ENCODE measurements around the gene KLHL29.

Gene KLHL29

DNA sequence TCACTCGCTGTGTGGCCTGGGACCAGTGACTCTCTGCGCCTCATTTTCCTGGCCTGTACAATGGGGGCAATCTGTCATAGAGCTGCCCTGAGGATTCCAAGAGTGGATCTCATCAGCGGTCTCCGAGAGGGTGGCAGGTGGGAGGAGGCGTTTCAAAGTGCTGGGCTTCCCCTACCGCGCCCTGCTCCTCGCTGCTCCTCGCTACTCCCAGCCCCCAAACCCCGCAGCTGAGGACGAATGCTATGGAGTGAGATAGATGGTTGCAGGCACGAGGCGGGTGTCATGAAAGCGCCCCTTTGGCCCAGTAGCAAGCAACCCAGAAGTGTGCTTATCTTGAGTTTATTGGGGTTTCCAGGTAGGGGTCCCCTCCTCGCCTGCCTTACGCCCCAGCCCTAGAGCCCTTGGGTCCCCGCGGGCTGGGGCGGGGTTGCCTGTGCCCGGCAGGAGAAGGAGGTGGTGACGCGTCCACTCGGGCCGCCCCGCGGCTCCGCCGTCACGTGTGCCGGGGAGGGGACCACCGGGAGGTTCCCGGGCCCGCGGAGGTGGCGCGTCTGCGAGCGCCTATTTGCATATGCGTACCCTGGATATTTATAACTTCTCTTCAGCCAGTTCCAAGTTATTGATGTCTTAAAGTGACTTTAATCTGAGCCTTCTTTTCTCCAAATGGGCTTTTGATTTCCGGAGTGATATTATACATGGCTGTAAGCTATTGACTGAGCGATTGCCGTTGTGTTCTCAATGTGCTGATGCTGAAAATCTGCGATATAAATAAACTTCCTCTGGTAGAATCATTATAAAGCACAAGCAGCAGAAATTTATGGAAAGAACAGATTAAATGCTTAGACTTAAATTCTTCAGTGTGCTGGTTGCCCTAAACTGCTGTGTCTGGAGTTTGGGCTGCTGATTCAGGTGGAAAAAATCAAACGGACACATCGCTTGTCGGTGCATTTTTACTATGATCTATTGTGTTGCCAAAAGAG, 278.3 kb downstream of the KLHL29 start:
- TF ChIP-seq, protein P1, sequence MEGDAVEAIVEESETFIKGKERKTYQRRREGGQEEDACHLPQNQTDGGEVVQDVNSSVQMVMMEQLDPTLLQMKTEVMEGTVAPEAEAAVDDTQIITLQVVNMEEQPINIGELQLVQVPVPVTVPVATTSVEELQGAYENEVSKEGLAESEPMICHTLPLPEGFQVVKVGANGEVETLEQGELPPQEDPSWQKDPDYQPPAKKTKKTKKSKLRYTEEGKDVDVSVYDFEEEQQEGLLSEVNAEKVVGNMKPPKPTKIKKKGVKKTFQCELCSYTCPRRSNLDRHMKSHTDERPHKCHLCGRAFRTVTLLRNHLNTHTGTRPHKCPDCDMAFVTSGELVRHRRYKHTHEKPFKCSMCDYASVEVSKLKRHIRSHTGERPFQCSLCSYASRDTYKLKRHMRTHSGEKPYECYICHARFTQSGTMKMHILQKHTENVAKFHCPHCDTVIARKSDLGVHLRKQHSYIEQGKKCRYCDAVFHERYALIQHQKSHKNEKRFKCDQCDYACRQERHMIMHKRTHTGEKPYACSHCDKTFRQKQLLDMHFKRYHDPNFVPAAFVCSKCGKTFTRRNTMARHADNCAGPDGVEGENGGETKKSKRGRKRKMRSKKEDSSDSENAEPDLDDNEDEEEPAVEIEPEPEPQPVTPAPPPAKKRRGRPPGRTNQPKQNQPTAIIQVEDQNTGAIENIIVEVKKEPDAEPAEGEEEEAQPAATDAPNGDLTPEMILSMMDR (IDR thresholded peaks at IDR 0.05; ENCODE audit: insufficient read depth, missing control alignments), result no peak
- DNase-seq (ENCODE audit: insufficient read length, low spot score) (no peak), FAIRE-seq (no peak)

DNA sequence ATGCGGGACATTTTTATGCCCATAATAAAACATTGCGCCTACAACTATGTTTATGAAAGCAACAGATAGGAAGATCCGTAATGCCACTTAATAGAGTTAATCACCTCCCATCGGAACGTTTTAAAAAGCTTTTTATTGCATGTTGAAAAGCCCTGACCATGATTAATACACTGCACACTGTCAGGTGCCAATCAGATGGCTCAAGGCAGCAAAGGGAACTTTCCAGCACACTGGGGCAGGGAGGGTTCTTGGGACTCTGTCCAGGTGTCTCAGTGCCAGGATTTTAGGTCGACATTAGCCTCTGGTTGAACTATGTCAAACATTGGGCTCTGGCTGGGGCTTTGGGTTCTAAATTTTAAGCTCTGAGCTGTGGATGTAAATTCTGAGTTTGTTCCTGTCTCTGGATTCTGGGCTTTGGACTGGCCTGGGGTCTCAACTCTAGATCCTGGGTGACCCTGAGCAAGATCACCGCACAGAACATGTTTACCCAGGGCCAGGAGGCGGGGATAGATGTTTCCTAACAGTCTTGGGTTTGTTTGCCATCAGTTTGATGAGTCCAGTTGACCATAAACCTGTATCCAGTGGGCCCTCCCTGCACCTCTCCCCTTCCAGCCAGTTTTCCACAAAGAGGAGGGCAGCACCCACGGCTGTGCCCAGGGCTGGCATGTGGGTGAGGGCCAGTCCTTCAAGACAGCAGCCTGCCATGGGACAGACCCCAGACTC, 279.2 kb downstream of the KLHL29 start:
- TF ChIP-seq, protein P1 (IDR thresholded peaks at IDR 0.05; ENCODE audit: insufficient read depth, missing control alignments), result no peak
- FAIRE-seq (no peak), DNase-seq (ENCODE audit: insufficient read length, low spot score) (no peak)

DNA sequence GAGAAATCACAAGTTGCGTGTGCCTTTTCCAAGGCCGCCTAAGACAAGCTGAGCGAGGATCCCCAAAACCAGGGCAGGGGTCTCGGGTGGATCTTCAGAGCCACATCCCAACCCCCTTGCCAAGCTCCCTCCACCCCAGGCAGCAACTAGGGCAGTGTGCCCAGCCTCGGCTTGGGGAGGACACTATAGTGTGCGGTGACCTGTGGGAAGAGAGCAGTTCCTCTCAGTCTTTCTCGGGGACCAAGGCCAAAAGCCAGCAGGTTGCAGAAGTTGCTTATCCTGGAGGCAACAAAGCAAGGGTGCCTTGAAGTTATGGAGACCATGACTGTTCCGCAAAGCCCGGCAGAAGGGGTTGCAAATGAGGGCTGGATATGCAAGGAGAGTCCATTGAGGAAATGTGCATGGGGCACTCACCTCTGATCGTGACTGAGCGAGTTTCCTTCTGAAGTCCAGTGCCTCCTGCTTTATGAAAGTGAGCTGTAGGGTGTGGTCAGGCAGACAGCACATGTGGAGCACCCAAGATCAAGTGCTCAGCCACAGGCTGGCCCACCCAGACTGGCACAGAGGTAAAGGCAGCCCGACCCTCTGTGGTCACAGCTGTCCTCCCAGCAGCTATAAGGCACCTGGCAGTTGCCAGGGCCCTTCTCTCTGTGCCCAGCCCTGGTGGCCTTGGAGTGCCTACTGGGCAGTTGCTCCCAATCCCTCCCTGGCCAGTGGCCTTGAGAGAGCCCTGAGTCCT, 281.4 kb downstream of the KLHL29 start:
- DNase-seq (ENCODE audit: insufficient read length, low spot score) (no peak), FAIRE-seq (no peak)
- TF ChIP-seq, protein P1 (IDR thresholded peaks at IDR 0.05; ENCODE audit: insufficient read depth, missing control alignments), result no peak

DNA sequence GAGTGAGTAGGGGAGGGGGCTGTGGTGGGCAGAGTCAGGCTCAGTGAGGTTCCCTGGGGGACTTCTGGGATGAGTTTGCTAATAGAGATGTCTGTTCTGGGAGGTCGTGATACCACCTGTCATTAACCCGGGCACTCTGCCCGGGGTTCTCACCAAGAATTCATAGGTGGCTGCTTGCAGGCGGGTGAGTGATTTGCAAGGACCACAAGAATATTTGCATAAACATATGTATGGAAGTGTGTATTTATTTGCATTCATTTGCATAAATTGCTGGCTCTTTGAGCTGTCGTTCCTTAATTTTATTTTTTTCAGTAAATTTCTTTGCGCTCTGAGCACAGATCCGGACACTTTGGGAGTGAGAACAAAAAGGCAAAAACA, 282.0 kb downstream of the KLHL29 start:
- TF ChIP-seq, protein P1 (IDR thresholded peaks at IDR 0.05; ENCODE audit: insufficient read depth, missing control alignments), result no peak
- FAIRE-seq (no peak), DNase-seq (ENCODE audit: insufficient read length, low spot score) (no peak)

DNA sequence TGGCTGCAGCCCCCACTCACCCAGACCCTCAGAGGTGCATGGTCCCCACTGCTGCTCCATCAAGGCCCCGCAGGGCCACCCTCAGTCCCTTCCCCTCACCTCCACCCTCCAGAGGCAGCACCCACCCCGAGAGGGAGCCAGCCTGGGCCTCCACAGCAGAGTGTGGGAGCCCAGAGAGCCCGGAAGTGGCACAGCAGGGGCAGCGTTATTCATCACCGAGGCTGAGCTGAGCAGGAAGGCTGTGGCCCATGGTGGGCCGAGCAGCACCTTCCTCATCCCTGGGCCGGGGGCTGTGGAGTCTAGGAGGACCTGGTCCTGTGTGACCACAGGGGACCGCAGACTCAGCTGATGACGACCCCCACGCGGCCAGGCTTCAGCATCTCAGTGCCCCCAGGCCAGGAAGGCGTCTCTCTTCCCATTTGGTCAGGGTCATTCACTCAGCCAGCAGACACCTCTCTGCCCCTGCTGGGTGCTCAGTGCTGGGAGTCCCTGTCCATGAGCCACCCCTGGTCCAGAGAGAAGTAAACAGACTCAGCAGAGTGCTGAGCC, 283.9 kb downstream of the KLHL29 start:
- FAIRE-seq, result no peak
- DNase-seq (ENCODE audit: insufficient read length, low spot score), result no peak
- TF ChIP-seq, protein P1 (IDR thresholded peaks at IDR 0.05; ENCODE audit: insufficient read depth, missing control alignments), result no peak

DNA sequence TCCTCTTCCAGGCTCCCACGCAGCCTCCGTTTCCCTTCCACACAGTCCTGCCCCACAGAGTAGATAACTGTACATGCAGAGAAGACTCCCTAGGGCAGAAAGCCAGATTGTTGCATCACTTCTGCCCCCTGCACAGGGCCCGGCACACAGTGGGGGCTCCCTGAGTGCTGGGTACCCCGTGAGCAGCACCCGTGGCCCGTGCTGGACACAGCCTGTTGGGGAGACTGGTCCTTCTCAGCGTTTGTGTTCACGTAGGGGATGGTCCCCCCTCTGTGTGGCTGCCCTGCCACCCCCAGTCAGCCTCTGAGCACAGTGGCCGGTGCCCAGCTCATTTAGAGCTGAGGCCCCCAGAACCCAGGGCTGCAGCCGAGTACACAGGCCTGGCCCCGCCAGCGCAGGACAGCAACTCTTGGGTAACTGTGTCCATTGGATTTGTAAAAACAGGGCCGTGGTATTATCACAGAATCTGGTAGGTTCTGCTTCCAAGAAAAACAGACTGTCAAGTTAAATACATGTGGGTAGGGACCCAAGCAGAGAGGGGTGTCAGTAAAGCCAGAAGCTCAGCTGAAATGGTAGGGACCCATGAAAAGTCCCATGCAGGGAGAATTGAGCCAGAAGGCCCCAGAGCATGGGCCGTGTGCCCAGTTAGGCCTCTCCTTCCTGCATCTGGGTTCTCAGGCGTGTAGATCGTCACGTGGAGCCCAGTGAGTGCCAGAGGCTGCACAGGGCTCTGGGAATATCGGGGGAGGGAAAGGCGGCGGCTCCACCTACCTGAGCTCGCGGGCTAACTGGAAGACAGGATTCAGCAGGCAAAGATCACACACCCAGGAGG, 284.6 kb downstream of the KLHL29 start:
- TF ChIP-seq, protein P1 (IDR thresholded peaks at IDR 0.05; ENCODE audit: insufficient read depth, missing control alignments), result no peak
- FAIRE-seq (no peak), DNase-seq (ENCODE audit: insufficient read length, low spot score) (no peak)

All from D721Med (cell line).